IMR-90 (cell line): ENCODE measurements around the gene SPACA7. TPM values are rescaled to one million over a fixed set of nuclear protein-coding genes. Genes with fewer than 3 reads are reported as not detected.

Experiments
- ATAC-seq: fragments of 200-7000 bp; cut with Tn5 transposase; 2 replicates; pipeline ENCODE4 v1.9.1; 2020; ENCODE audit warnings: low read depth, mild to moderate bottlenecking, moderate library complexity
- BruUV-seq: library from RNA; stranded (reverse); fragments of 400-500 nt; replicated peaks from 2 replicates; lab custom pipeline; 2021; lab: Mats Ljungman, UMichigan
- CTCF ChIA-PET: fragments of 300-600 bp; formaldehyde crosslinking; extraction: SDS; loops from one replicate; lab custom pipeline; 2021; ENCODE audit warnings: antibody characterized with exemption; lab: Yijun Ruan, JAX
- POLR2A ChIA-PET: fragments of 300-600 bp; sonication (Branson Sonifier 250); formaldehyde crosslinking; loops from one replicate; lab custom pipeline; 2022; ENCODE audit warnings: antibody characterized with exemption; ENCODE audit not compliant: unreplicated experiment; lab: Charles Lee
- DNase-seq: peaks from one replicate; pipeline ENCODE4 v3.0.0; 2013
- H2AFZ ChIP-seq: replicated peaks from 2 replicates; pipeline ENCODE3; 2013; ENCODE audit warnings: low read length, mild to moderate bottlenecking; ENCODE audit not compliant: poor library complexity
- H2AK5ac ChIP-seq: 2 replicates; pipeline ENCODE4 v1.6.1; 2013; ENCODE audit warnings: low read depth, low read length, inconsistent platforms
- H2AK9ac ChIP-seq: replicated peaks from 2 replicates; pipeline ENCODE3; 2013; ENCODE audit warnings: mild to moderate bottlenecking, low read depth, low read length, moderate library complexity; ENCODE audit not compliant: poor library complexity
- H2BK120ac ChIP-seq: 2 replicates; pipeline ENCODE4 v1.6.1; 2013; ENCODE audit warnings: low read depth, low read length, inconsistent platforms
- H2BK15ac ChIP-seq: 3 replicates; pipeline ENCODE4 v1.6.1; 2013; ENCODE audit warnings: low read depth, low read length, inconsistent platforms
- H2BK20ac ChIP-seq: 2 replicates; pipeline ENCODE4 v1.6.1; 2013; ENCODE audit warnings: low read depth, mild to moderate bottlenecking, inconsistent platforms, low read length, moderate library complexity
- H2BK5ac ChIP-seq: 2 replicates; pipeline ENCODE4 v1.6.1; 2013; ENCODE audit warnings: mild to moderate bottlenecking, low read depth, low read length, inconsistent platforms; ENCODE audit not compliant: poor library complexity, severe bottlenecking
- H3K14ac ChIP-seq: replicated peaks from 2 replicates; pipeline ENCODE4 v1.6.1; 2013; ENCODE audit warnings: low read depth, low read length, inconsistent platforms
- H3K18ac ChIP-seq: 2 replicates; pipeline ENCODE4 v1.6.1; 2013; ENCODE audit warnings: low read depth, low read length, control low read depth
- H3K23ac ChIP-seq: 2 replicates; pipeline ENCODE4 v1.6.1; 2013; ENCODE audit warnings: low read depth, low read length, inconsistent platforms
- H3K27ac ChIP-seq: 2 replicates; pipeline ENCODE4 v1.5.1; 2013; ENCODE audit warnings: mild to moderate bottlenecking, control low read depth, low read length; ENCODE audit not compliant: insufficient read depth
- H3K27me3 ChIP-seq: 2 replicates; pipeline ENCODE4 v1.6.1; 2013; ENCODE audit warnings: low read length; ENCODE audit not compliant: control insufficient read depth, insufficient read depth
- H3K36me3 ChIP-seq: 2 replicates; pipeline ENCODE4 v1.6.1; 2013; ENCODE audit warnings: low read length, mixed read lengths; ENCODE audit not compliant: control insufficient read depth, insufficient read depth
- H3K4ac ChIP-seq: 2 replicates; pipeline ENCODE4 v1.6.1; 2013; ENCODE audit warnings: low read depth, low read length, inconsistent platforms
- H3K4me1 ChIP-seq: 2 replicates; pipeline ENCODE4 v1.6.1; 2013; ENCODE audit warnings: low read length, mixed read lengths; ENCODE audit not compliant: control insufficient read depth, insufficient read depth
- H3K4me2 ChIP-seq: 2 replicates; pipeline ENCODE4 v1.6.1; 2013; ENCODE audit warnings: low read depth, mild to moderate bottlenecking, control low read depth, low read length, moderate library complexity
- H3K4me3 ChIP-seq: 2 replicates; pipeline ENCODE4 v1.5.1; 2013; ENCODE audit warnings: low read depth, mild to moderate bottlenecking, control low read depth, low read length, moderate library complexity; ENCODE audit not compliant: insufficient read depth
- H3K56ac ChIP-seq: 2 replicates; pipeline ENCODE4 v1.6.1; 2013; ENCODE audit warnings: low read length, inconsistent platforms; ENCODE audit not compliant: insufficient read depth; ENCODE audit errors: extremely low read depth
- H3K79me1 ChIP-seq, 2 experiments: 2 replicates each; pipeline ENCODE4 v1.6.1; 2013; ENCODE audit warnings: low read length in 2 of 2, inconsistent platforms in 1 of 2, low read depth in 1 of 2
- H3K9ac ChIP-seq: 2 replicates; pipeline ENCODE4 v1.6.1; 2013; ENCODE audit warnings: low read depth, low read length, control low read depth
- H3K9me1 ChIP-seq: 2 replicates; pipeline ENCODE4 v1.6.1; 2013; ENCODE audit warnings: low read length, inconsistent platforms; ENCODE audit not compliant: insufficient read depth
- H3K9me3 ChIP-seq: 2 replicates; pipeline ENCODE4 v1.6.1; 2013; ENCODE audit warnings: low read length; ENCODE audit not compliant: control insufficient read depth, insufficient read depth
- H4K20me1 ChIP-seq: 2 replicates; pipeline ENCODE4 v1.6.1; 2013; ENCODE audit warnings: low read length, inconsistent platforms; ENCODE audit not compliant: insufficient read depth
- H4K5ac ChIP-seq: 2 replicates; pipeline ENCODE4 v1.6.1; 2013; ENCODE audit warnings: mild to moderate bottlenecking, low read depth, low read length, control low read depth
- H4K8ac ChIP-seq, 2 experiments: 2 replicates each; pipeline ENCODE4 v1.6.1; 2013; ENCODE audit warnings: low read depth in 2 of 2, low read length in 2 of 2, control low read depth in 1 of 2, inconsistent platforms in 1 of 2
- H4K91ac ChIP-seq: 2 replicates; pipeline ENCODE4 v1.6.1; 2013; ENCODE audit warnings: low read depth, low read length, inconsistent platforms; ENCODE audit not compliant: insufficient read depth
- BHLHE40 ChIP-seq: fragments of 150-350 bp; IDR thresholded peaks from 2 replicates; pipeline ENCODE4 v1.6.1; 2016; ENCODE audit warnings: mild to moderate bottlenecking, low read depth, low read length
- CEBPB ChIP-seq: IDR thresholded peaks from 2 replicates; pipeline ENCODE4 v1.6.1; 2012; ENCODE audit warnings: low read depth, low read length, improper control_type of control experiment
- CHD1 ChIP-seq: IDR thresholded peaks from 2 replicates; pipeline ENCODE4 v1.6.1; 2012; ENCODE audit warnings: low read depth, low read length, improper control_type of control experiment
- CTCF ChIP-seq: conservative IDR thresholded peaks from 2 replicates; pipeline ENCODE4 v1.5.1; 2012; ENCODE audit warnings: mild to moderate bottlenecking, low read depth, low read length, improper control_type of control experiment
- ELK1 ChIP-seq: fragments of 150-350 bp; IDR thresholded peaks from 2 replicates; pipeline ENCODE4 v1.6.1; 2016; ENCODE audit warnings: low read depth, mild to moderate bottlenecking, low read length, moderate library complexity, borderline replicate concordance
- FOS ChIP-seq: fragments of 150-350 bp; IDR thresholded peaks from 2 replicates; pipeline ENCODE4 v1.6.1; 2016; ENCODE audit warnings: low read depth, low read length
- MAFK ChIP-seq: IDR thresholded peaks from 2 replicates; pipeline ENCODE4 v1.6.1; 2012; ENCODE audit warnings: low read depth, low read length, improper control_type of control experiment
- MAZ ChIP-seq: IDR thresholded peaks from 2 replicates; pipeline ENCODE4 v1.6.1; 2012; ENCODE audit warnings: low read depth, mild to moderate bottlenecking, low read length, improper control_type of control experiment, moderate library complexity, borderline replicate concordance
- MXI1 ChIP-seq: IDR thresholded peaks from 2 replicates; pipeline ENCODE4 v1.6.1; 2012; ENCODE audit warnings: low read depth, mild to moderate bottlenecking, low read length, moderate library complexity, borderline replicate concordance
- NFE2L2 ChIP-seq: fragments of 150-350 bp; IDR thresholded peaks from 2 replicates; pipeline ENCODE4 v1.6.1; 2016; ENCODE audit warnings: low read depth, mild to moderate bottlenecking, low read length
- POLR2A ChIP-seq: IDR thresholded peaks from 2 replicates; pipeline ENCODE4 v1.6.1; 2012; ENCODE audit warnings: mild to moderate bottlenecking, low read depth, low read length
- RAD21 ChIP-seq: IDR thresholded peaks from 2 replicates; pipeline ENCODE4 v1.6.1; 2012; ENCODE audit warnings: low read length, improper control_type of control experiment
- RCOR1 ChIP-seq: IDR thresholded peaks from 2 replicates; pipeline ENCODE4 v1.6.1; 2012; ENCODE audit warnings: mild to moderate bottlenecking, low read length, improper control_type of control experiment; ENCODE audit not compliant: insufficient replicate concordance
- RFX5 ChIP-seq: IDR thresholded peaks from 2 replicates; pipeline ENCODE4 v1.8.0; 2012; ENCODE audit warnings: low read depth, mild to moderate bottlenecking, low read length, moderate library complexity
- SMC3 ChIP-seq: fragments of 150-350 bp; IDR thresholded peaks from 2 replicates; pipeline ENCODE4 v1.6.1; 2016; ENCODE audit warnings: low read depth, mild to moderate bottlenecking, antibody characterized with exemption, low read length, moderate library complexity
- USF2 ChIP-seq: fragments of 150-350 bp; IDR thresholded peaks from 2 replicates; pipeline ENCODE4 v1.6.1; 2017; ENCODE audit warnings: mild to moderate bottlenecking, antibody characterized with exemption, low read length, low read depth
- WGBS, 2 experiments: methylation state at CpG; one replicate each; pipeline versions ENCODE4 v1.1.5 to v1.1.7; 2013; ENCODE audit warnings: missing lambda C conversion rate in 2 of 2; ENCODE audit not compliant: insufficient read length in 1 of 2; ENCODE audit errors: extremely low coverage in 2 of 2; 5-methylcytosine and 5-hydroxymethylcytosine counted together
- dilution Hi-C: fragments of 300-500 bp; cut with HindIII; formaldehyde crosslinking; loops from one replicate; pipeline ENCODE4 v1.14.3; 2018; ENCODE audit warnings: low sequenced_read_pairs; ENCODE audit not compliant: unreplicated experiment
- in situ Hi-C: fragments of 300-500 bp; cut with MboI; formaldehyde crosslinking; loops from 3 replicates; pipeline ENCODE4 v1.14.3; 2019; ENCODE audit warnings: low sequenced_read_pairs, inconsistent platforms, mixed read lengths
- intact Hi-C: fragments of 100-400 bp; cut with micrococcal nuclease; formaldehyde crosslinking; loops from 2 replicates; pipeline ENCODE4 v1.10.0; 2022
- polyA plus RNA-seq, 3 experiments: library from polyadenylated mRNA; depleted of rRNA; stranded (reverse); fragments of >200 nt; gene quantifications; 2 replicates each; pipeline ENCODE4 v1.2.3, GENCODE V29; 2012; ENCODE audit warnings: low replicate concordance in 1 of 3
- total RNA-seq: library from RNA; depleted of rRNA; stranded (reverse); fragments of >200 nt; gene quantifications from 2 replicates; pipeline ENCODE4 v1.2.3, GENCODE V29; 2012

Gene SPACA7
- total and polyA plus RNA-seq, 2 of the 4 experiments (the other 2 are of a cell fraction): not detected

- no peak overlapping the region for H4K8ac ChIP-seq
- no peak for ATAC-seq
These were observed 93.1 kb downstream of the SPACA7 start for GRCh38 chr13:112469071-112469745.

More at GRCh38 chr13:112469071-112469745, 93.1 kb downstream of the SPACA7 start:
- H4K20me1 ChIP-seq: no peaks in the 10 kb centered on the region
- no peaks in the 10 kb centered on the region for H3K36me3 ChIP-seq
- no TSS peak for BruUV-seq
- H3K23ac ChIP-seq: no peak overlapping the region
- no peak overlapping the region for H3K56ac ChIP-seq
- H3K9me3 ChIP-seq: no peaks in the 10 kb centered on the region
- dilution Hi-C loops: no loop called here
- no peak overlapping the region for H3K18ac ChIP-seq
- H2AK5ac ChIP-seq: no peak overlapping the region
- ChIA-PET POLR2A (no interaction called here), CTCF (no interaction called here)
- intact Hi-C loops: no loop called here
- H3K4me1 ChIP-seq: no peaks in the 10 kb centered on the region
- H3K79me1 ChIP-seq: no peaks in the 10 kb centered on the region
- no peak overlapping the region for H2BK20ac ChIP-seq
- no peak overlapping the region for H3K14ac ChIP-seq
- H3K4me3 ChIP-seq: no peak overlapping the region
- no peak overlapping the region for H3K4me2 ChIP-seq
- no peak overlapping the region for H3K4ac ChIP-seq
- no peaks in the 10 kb centered on the region for H3K9me1 ChIP-seq
- no peak overlapping the region for H2BK5ac ChIP-seq
- no peak overlapping the region for H3K27ac ChIP-seq
- H2AK9ac ChIP-seq: no peak overlapping the region
- 69% methylated on average over 7 of the region's 14 CpGs; no CpG with 5 or more reads in 1 of the 2 experiments for WGBS, 2 experiments
- H3K27me3 ChIP-seq: no peaks in the 10 kb centered on the region
- no peak overlapping the region for H2BK15ac ChIP-seq
- H2BK120ac ChIP-seq: no peak overlapping the region
- no peak overlapping the region for H3K9ac ChIP-seq
- no peak overlapping the region for H4K5ac ChIP-seq
- H4K91ac ChIP-seq: no peak overlapping the region
- DNase-seq: no peak
- no peak overlapping the region for H2AFZ ChIP-seq
- in situ Hi-C loops: no loop called here
- TF ChIP-seq CTCF: no peak
- TF ChIP-seq USF2: no peak
- TF ChIP-seq POLR2A: no peak
- no peak for TF ChIP-seq NFE2L2
- TF ChIP-seq RFX5: no peak
- TF ChIP-seq MXI1: no peak
- no peak for TF ChIP-seq BHLHE40
- no peak for TF ChIP-seq SMC3
- no peak for TF ChIP-seq CEBPB
- TF ChIP-seq MAFK: no peak
- TF ChIP-seq FOS: no peak
- no peak for TF ChIP-seq RAD21
- no peak for TF ChIP-seq MAZ
- no peak for TF ChIP-seq ELK1
- TF ChIP-seq CHD1: no peak
- no peak for TF ChIP-seq RCOR1
